Suprapubic skin (tissue), 3 donors: ENCODE data around the gene PDLIM4.

Experiments used
- CTCF ChIP-seq, 2 donors: fragments of 200-600 bp in 1 of 2; fragments of 450-650 bp in 1 of 2; sonication (generic) in 1 of 2; IDR thresholded peaks; one replicate each; pipeline ENCODE4 v1.5.1; 2016 to 2019; ENCODE audit warnings: antibody characterized with exemption in 2 of 2, mild to moderate bottlenecking in 1 of 2, moderate library complexity in 1 of 2
- POLR2AphosphoS5 ChIP-seq, 3 donors: sonication (generic); formaldehyde crosslinking; IDR thresholded peaks; one replicate each; pipeline ENCODE4 v1.6.1; 2017; ENCODE audit warnings: antibody characterized with exemption in 3 of 3

- no peak for TF ChIP-seq CTCF (IDR thresholded peaks at IDR 0.05)
- TF ChIP-seq POLR2AphosphoS5 (IDR thresholded peaks at IDR 0.05) = no peak
Measured at GRCh38 chr5:132228241-132229035, 29.1 kb upstream of the PDLIM4 start.
